GM10266 (cell line): ENCODE data around the gene PRKCB.
"Not testable (repeated sequence)": the region's sequence is repeated elsewhere in the genome, so short reads cannot be mapped to it uniquely, and the experiment has no call there.

ENCODE experiments used
- DNase-seq: peaks from one replicate; pipeline ENCODE4 v3.0.0; 2012; ENCODE audit errors: extremely low spot score
- CTCF ChIP-seq: IDR thresholded peaks from 2 replicates; pipeline ENCODE4 v1.5.1; 2012; ENCODE audit warnings: mild to moderate bottlenecking, low read depth; ENCODE audit not compliant: control insufficient read depth, insufficient read depth; ENCODE audit errors: missing control alignments

PRKCB gene

GRCh38 chr16:23924128-23924527, 88.3 kb downstream of the PRKCB start:
- no peak for DNase-seq
- TF ChIP-seq CTCF: no peak

- no peak for DNase-seq
- TF ChIP-seq CTCF: no peak
These were observed 92.0 kb downstream of the PRKCB start for GRCh38 chr16:23927796-23928195.

GRCh38 chr16:23929237-23929636, 93.5 kb downstream of the PRKCB start:
- no peak for TF ChIP-seq CTCF
- no peak for DNase-seq

- DNase-seq: no peak
These were observed 94.1 kb downstream of the PRKCB start for GRCh38 chr16:23929856-23930255.

GRCh38 chr16:23930791-23931190, 95.0 kb downstream of the PRKCB start:
- no peak for TF ChIP-seq CTCF
- DNase-seq: no peak

More at GRCh38 chr16:23929856-23930255, 94.1 kb downstream of the PRKCB start:
- no peak for TF ChIP-seq CTCF

- no peak for TF ChIP-seq CTCF
- DNase-seq: no peak
These were observed 95.4 kb downstream of the PRKCB start for GRCh38 chr16:23931199-23931598.

GRCh38 chr16:23933650-23934049, 97.9 kb downstream of the PRKCB start:
- DNase-seq: not testable (repeated sequence)

- DNase-seq: no peak
- no peak for TF ChIP-seq CTCF
These were observed 98.9 kb downstream of the PRKCB start for GRCh38 chr16:23934610-23935236.
